GM18520 (cell line): ENCODE data around the gene RAB11FIP3.
A peak's percentile ranks its signal among the peaks of the same experiment; 100 is the strongest.

ENCODE experiments used
- ATAC-seq: cut with Tn5 transposase; IDR thresholded peaks from one replicate; pipeline ENCODE4 v1.9.1; 2021; ENCODE audit not compliant: unreplicated experiment

The RAB11FIP3 gene

GRCh38 chr16:424033-424622, 1.3 kb upstream of the RAB11FIP3 start:
- no peak for ATAC-seq

- ATAC-seq: no peak
Observed at GRCh38 chr16:424623-425081, 797 bp upstream of the RAB11FIP3 start.

GRCh38 chr16:425740-426114, 278 bp downstream of the RAB11FIP3 start:
- ATAC-seq: peak; percentile 16

- ATAC-seq: no peak
Observed at GRCh38 chr16:426115-426905, 861 bp downstream of the RAB11FIP3 start.

GRCh38 chr16:426906-427249, 1.4 kb downstream of the RAB11FIP3 start:
- no peak for ATAC-seq

- no peak for ATAC-seq
Observed at GRCh38 chr16:427250-427649, 1.8 kb downstream of the RAB11FIP3 start.

- no peak for ATAC-seq
Observed at GRCh38 chr16:430904-431303, 5.5 kb downstream of the RAB11FIP3 start.

- ATAC-seq: no peak
Observed at GRCh38 chr16:440627-441026, 15.2 kb downstream of the RAB11FIP3 start.

GRCh38 chr16:441447-441846, 16.0 kb downstream of the RAB11FIP3 start:
- ATAC-seq: no peak

- no peak for ATAC-seq
Observed at GRCh38 chr16:442976-443375, 17.5 kb downstream of the RAB11FIP3 start.

- ATAC-seq: no peak
Observed at GRCh38 chr16:444027-444426, 18.6 kb downstream of the RAB11FIP3 start.

- ATAC-seq: no peak
Observed at GRCh38 chr16:445566-445965, 20.1 kb downstream of the RAB11FIP3 start.

GRCh38 chr16:450385-450784, 24.9 kb downstream of the RAB11FIP3 start:
- no peak for ATAC-seq

GRCh38 chr16:450785-451512, 25.5 kb downstream of the RAB11FIP3 start:
- ATAC-seq: no peak

GRCh38 chr16:454397-454940, 29.0 kb downstream of the RAB11FIP3 start:
- no peak for ATAC-seq

GRCh38 chr16:455453-455852, 30.0 kb downstream of the RAB11FIP3 start:
- ATAC-seq: no peak

- ATAC-seq: no peak
Observed at GRCh38 chr16:456891-457483, 31.5 kb downstream of the RAB11FIP3 start.

GRCh38 chr16:457732-458400, 32.4 kb downstream of the RAB11FIP3 start:
- no peak for ATAC-seq

- ATAC-seq: no peak
Observed at GRCh38 chr16:459761-460160, 34.3 kb downstream of the RAB11FIP3 start.

GRCh38 chr16:460787-461186, 35.3 kb downstream of the RAB11FIP3 start:
- ATAC-seq: no peak

- ATAC-seq: no peak
Observed at GRCh38 chr16:463071-463470, 37.6 kb downstream of the RAB11FIP3 start.
